HepG2 (cell line): ENCODE measurements around the gene MTOR. TPM values are rescaled to one million over a fixed set of nuclear protein-coding genes. Genes with fewer than 3 reads are reported as not detected.

Experiments used
- ATAC-seq: fragments of 200-7000 bp; cut with Tn5 transposase; 3 replicates; pipeline ENCODE4 v1.9.1; 2020; ENCODE audit warnings: mild to moderate bottlenecking, moderate library complexity
- BruUV-seq: library from RNA; stranded (reverse); fragments of 400-500 nt; replicated peaks from 2 replicates; lab custom pipeline; 2021; lab: Mats Ljungman, UMichigan
- CTCF ChIA-PET: fragments of 300-600 bp; formaldehyde crosslinking; extraction: SDS; loops from one replicate; lab custom pipeline; 2021; ENCODE audit warnings: low total read pairs, inconsistent platforms, low intra/inter-chr PET ratio; lab: Yijun Ruan, JAX
- POLR2A ChIA-PET: fragments of 350-600 bp; sonication (Branson Sonifier 250); formaldehyde crosslinking; loops from one replicate; lab custom pipeline; 2020; ENCODE audit warnings: antibody characterized with exemption, inconsistent platforms; lab: Yijun Ruan, JAX
- DNase-seq: peaks from one replicate; pipeline ENCODE4 v3.0.0-alpha.2; 2015; ENCODE audit warnings: low spot score
- FAIRE-seq: peaks from 3 replicates; lab custom pipeline; 2011; peaks lifted over from hg19 to GRCh38; lab: Jason Lieb, UNC
- H2AFZ ChIP-seq: one replicate; pipeline ENCODE4 v1.6.1; 2011; ENCODE audit warnings: low read length, inconsistent platforms
- H3K27ac ChIP-seq: fragments of 300-600 bp; 3 replicates; pipeline ENCODE4 v1.8.0; 2011; ENCODE audit warnings: mixed run types, mild to moderate bottlenecking, mixed read lengths, low read length, inconsistent platforms; ENCODE audit not compliant: insufficient read depth; ENCODE audit errors: extremely low read length
- H3K27me3 ChIP-seq, 2 experiments: fragments of 200-600 bp in 1 of 2; 2 replicates in 1 of 2; 3 replicates in 1 of 2; pipeline versions ENCODE4 v1.6.0 to v1.8.0; 2011; ENCODE audit warnings: low read length in 2 of 2, mild to moderate bottlenecking in 2 of 2, moderate library complexity in 2 of 2, inconsistent platforms in 1 of 2; ENCODE audit not compliant: insufficient read depth in 2 of 2, control insufficient read depth in 1 of 2
- H3K36me3 ChIP-seq, 2 experiments: fragments of 200-600 bp in 1 of 2; replicated peaks in 1 of 2; 2 replicates in 1 of 2; 3 replicates in 1 of 2; pipeline versions ENCODE4 v1.5.1 to v1.8.0; 2011; ENCODE audit warnings: low read length in 2 of 2, inconsistent platforms in 1 of 2; ENCODE audit not compliant: insufficient read depth in 2 of 2, control insufficient read depth in 1 of 2
- H3K4me1 ChIP-seq: 2 replicates; pipeline ENCODE4 v1.5.1; 2012; ENCODE audit warnings: low read length, inconsistent platforms; ENCODE audit not compliant: insufficient read depth
- H3K4me2 ChIP-seq: 2 replicates; pipeline ENCODE4 v1.6.0; 2011; ENCODE audit warnings: low read depth, low read length, inconsistent platforms
- H3K4me3 ChIP-seq, 3 experiments: fragments of 200-600 bp in 1 of 3; sonication (generic), shearing (Covaris generic) in 1 of 3; replicated peaks in 1 of 3; 2 replicates each; pipeline ENCODE4 v1.5.1; 2011 to 2016; ENCODE audit warnings: low read length in 3 of 3, inconsistent platforms in 2 of 3, low read depth in 2 of 3, mild to moderate bottlenecking in 2 of 3, control low read depth in 1 of 3, mixed read lengths in 1 of 3; ENCODE audit not compliant: insufficient read depth in 1 of 3
- H3K79me2 ChIP-seq: one replicate; pipeline ENCODE4 v1.6.1; 2011; ENCODE audit warnings: low read length, inconsistent platforms; ENCODE audit not compliant: insufficient read depth
- H3K9ac ChIP-seq: 2 replicates; pipeline ENCODE4 v1.6.0; 2011; ENCODE audit warnings: mild to moderate bottlenecking, low read depth, low read length, inconsistent platforms; ENCODE audit not compliant: insufficient read depth
- H3K9me3 ChIP-seq: 2 replicates; pipeline ENCODE4 v1.5.1; 2012; ENCODE audit warnings: mild to moderate bottlenecking, low read length
- H4K20me1 ChIP-seq: 2 replicates; pipeline ENCODE4 v1.6.0; 2011; ENCODE audit warnings: inconsistent platforms, mild to moderate bottlenecking, low read length, moderate library complexity; ENCODE audit not compliant: insufficient read depth
- AHR ChIP-seq: IDR thresholded peaks from 2 replicates; pipeline ENCODE4 v1.6.1; 2018; ENCODE audit warnings: missing genetic modification reagents, missing compliant biosample characterization
- EP300 ChIP-seq, 3 experiments: sonication (generic) in 1 of 3; formaldehyde crosslinking in 1 of 3; IDR thresholded peaks; 2 replicates each; pipeline versions ENCODE4 v1.5.1 to v1.6.1; 2011 to 2020; ENCODE audit warnings: low read depth in 2 of 3, low read length in 2 of 3, borderline replicate concordance in 1 of 3, improper control_type of control experiment in 1 of 3, mild to moderate bottlenecking in 1 of 3, missing genetic modification reagents in 1 of 3, moderate library complexity in 1 of 3
- ONECUT2 ChIP-seq: sonication (generic); formaldehyde crosslinking; IDR thresholded peaks from 2 replicates; pipeline ENCODE4 v1.4.0; 2020; ENCODE audit warnings: missing genetic modification reagents
- RBFOX2 ChIP-seq: fragments of 200-400 bp; formaldehyde crosslinking; IDR thresholded peaks from 2 replicates; pipeline ENCODE4 v1.6.1; 2017; ENCODE audit warnings: low read depth, mild to moderate bottlenecking, low read length
- RFXAP ChIP-seq: sonication (generic); formaldehyde crosslinking; IDR thresholded peaks from 2 replicates; pipeline ENCODE4 v1.4.0; 2020; ENCODE audit warnings: missing genetic modification reagents, borderline replicate concordance
- SMAD3 ChIP-seq: sonication (generic); formaldehyde crosslinking; IDR thresholded peaks from 2 replicates; pipeline ENCODE4 v1.4.0; 2020; ENCODE audit warnings: missing genetic modification reagents
- SP5 ChIP-seq: IDR thresholded peaks from 2 replicates; pipeline ENCODE4 v1.6.1; 2016; ENCODE audit warnings: low read depth, borderline replicate concordance
- TCF7 ChIP-seq: sonication (generic); IDR thresholded peaks from 2 replicates; pipeline ENCODE4 v1.6.1; 2016; ENCODE audit warnings: antibody characterized with exemption, low read depth
- THAP9 ChIP-seq: sonication (generic); formaldehyde crosslinking; IDR thresholded peaks from 2 replicates; pipeline ENCODE4; 2020; ENCODE audit warnings: missing genetic modification reagents, mild to moderate bottlenecking, borderline replicate concordance
- ZC3H13 ChIP-seq: sonication (generic); formaldehyde crosslinking; IDR thresholded peaks from 2 replicates; pipeline ENCODE4 v1.8.1; 2023; ENCODE audit warnings: mild to moderate bottlenecking, missing genetic modification reagents, moderate library complexity
- ZHX1 ChIP-seq: sonication (generic); formaldehyde crosslinking; IDR thresholded peaks from 2 replicates; pipeline ENCODE4 v1.8.1; 2022; ENCODE audit warnings: low read depth, mild to moderate bottlenecking, missing genetic modification reagents
- ZIK1 ChIP-seq: sonication (generic); formaldehyde crosslinking; IDR thresholded peaks from 2 replicates; pipeline ENCODE4 v1.5.0; 2020; ENCODE audit warnings: mild to moderate bottlenecking, low read depth, missing genetic modification reagents, borderline replicate concordance
- ZNF143 ChIP-seq: sonication (generic); formaldehyde crosslinking; IDR thresholded peaks from 2 replicates; pipeline ENCODE4 v1.4.0; 2020; ENCODE audit warnings: missing genetic modification reagents
- ZNF207 ChIP-seq: fragments of 450-650 bp; IDR thresholded peaks from 2 replicates; pipeline ENCODE4 v1.6.1; 2016; ENCODE audit warnings: antibody characterized with exemption, borderline replicate concordance
- ZNF7 ChIP-seq: IDR thresholded peaks from 2 replicates; pipeline ENCODE4 v1.6.1; 2016; ENCODE audit warnings: missing biosample characterization, missing genetic modification reagents
- WGBS: methylation state at CpG from one replicate; pipeline ENCODE4 v1.1.6; 2017; ENCODE audit warnings: low lambda C conversion rate; 5-methylcytosine and 5-hydroxymethylcytosine counted together
- in situ Hi-C: cut with HindIII; loops from 2 replicates; pipeline ENCODE4 v1.10.0; 2017; ENCODE audit warnings: low pct_unique_long_range_greater_than_20kb; ENCODE audit not compliant: extremely low pct_ligation_motif_present
- intact Hi-C: fragments of 100-400 bp; cut with micrococcal nuclease; formaldehyde crosslinking; loops from one replicate; pipeline ENCODE4 v1.10.0; 2022; ENCODE audit not compliant: unreplicated experiment
- polyA plus RNA-seq, 8 experiments: library from polyadenylated mRNA; depleted of rRNA in 3 of 8; stranded (reverse) in 7 of 8; unstranded in 1 of 8; fragments of >200 nt; fragmentation: Illumina TruSeq in 4 of 8; extraction: Trizol in 4 of 8; gene quantifications; 2 replicates each; pipeline versions ENCODE4 v1.2.1 to v1.2.3, GENCODE V29; 2011 to 2016; ENCODE audit warnings: low read depth in 4 of 8, missing spikeins in 1 of 8, mixed read lengths in 1 of 8; ENCODE audit not compliant: insufficient read depth in 1 of 8
- total RNA-seq, 5 experiments: library from RNA; depleted of rRNA; stranded (reverse); fragments of >200 nt; fragmentation: Illumina TruSeq; extraction: Trizol; gene quantifications; 2 replicates each; pipeline ENCODE4 v1.2.3, GENCODE V29; 2016; ENCODE audit warnings: low read depth in 1 of 5
- TF ChIP-seq, protein P1 (sequence below): sonication (generic); formaldehyde crosslinking; IDR thresholded peaks from 2 replicates; pipeline ENCODE4 v1.8.0; 2022; ENCODE audit warnings: mild to moderate bottlenecking, missing genetic modification reagents, borderline replicate concordance
- TF ChIP-seq, protein P2 (sequence below): sonication (generic); formaldehyde crosslinking; IDR thresholded peaks from 2 replicates; pipeline ENCODE4 v1.8.0; 2022; ENCODE audit warnings: missing genetic modification reagents, low read depth, mild to moderate bottlenecking, borderline replicate concordance

Gene MTOR
- total and polyA plus RNA-seq, 2 of the 13 experiments (the other 11 are each of a cell fraction or from before 2014, with no cell fraction given), result 24.6 to 34.6 TPM

GRCh38 chr1:11080931-11081330 is 181.4 kb downstream of the MTOR start (continued):
- TF ChIP-seq, protein P1, sequence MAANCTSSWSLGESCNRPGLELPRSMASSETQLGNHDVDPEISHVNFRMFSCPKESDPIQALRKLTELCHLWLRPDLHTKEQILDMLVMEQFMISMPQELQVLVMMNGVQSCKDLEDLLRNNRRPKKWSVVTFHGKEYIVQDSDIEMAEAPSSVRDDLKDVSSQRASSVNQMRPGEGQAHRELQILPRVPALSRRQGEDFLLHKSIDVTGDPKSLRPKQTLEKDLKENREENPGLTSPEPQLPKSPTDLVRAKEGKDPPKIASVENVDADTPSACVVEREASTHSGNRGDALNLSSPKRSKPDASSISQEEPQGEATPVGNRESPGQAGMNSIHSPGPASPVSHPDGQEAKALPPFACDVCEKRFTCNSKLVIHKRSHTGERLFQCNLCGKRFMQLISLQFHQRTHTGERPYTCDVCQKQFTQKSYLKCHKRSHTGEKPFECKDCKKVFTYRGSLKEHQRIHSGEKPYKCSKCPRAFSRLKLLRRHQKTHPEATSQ, result no peak
- TF ChIP-seq EP300 (IDR thresholded peaks at IDR 0.05; ENCODE audit: low read depth in 2 of 2, low read length in 2 of 2), result no peak
- TF ChIP-seq EP300 (CRISPR knock-in tag; IDR thresholded peaks at IDR 0.05; ENCODE audit: borderline replicate concordance), result no peak

DNA sequence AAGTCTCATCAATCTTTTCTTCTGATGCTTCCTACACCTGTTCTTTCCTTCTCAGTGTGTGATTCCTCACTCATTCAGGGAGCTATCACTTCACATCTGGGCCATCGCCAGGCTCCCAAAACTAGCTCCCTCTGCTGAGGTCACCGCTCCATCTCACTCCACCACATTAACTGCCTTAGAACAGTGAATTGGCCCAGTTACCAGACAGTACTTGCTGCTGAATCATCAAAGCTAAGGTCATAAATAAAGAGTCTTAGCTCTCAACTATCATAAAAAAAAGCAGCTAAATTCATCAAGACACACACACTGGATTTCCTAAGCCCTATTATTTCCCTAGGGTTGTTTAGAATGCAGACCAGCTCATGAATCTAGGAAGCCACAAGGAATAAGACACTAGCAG is 183.7 kb downstream of the MTOR start:
- no peak for FAIRE-seq
- Histone ChIP-seq H3K79me2 (no peaks in the 10 kb centered on the region), H3K27ac (no peak overlapping the region), H3K4me2 (no peak overlapping the region), H4K20me1 (no peaks in the 10 kb centered on the region), H3K9ac (no peak overlapping the region), H3K36me3 (peaks cover 31 to 80% of the 10 kb centered on the region in 2 experiments; a peak in 4 of 5 replicates), H3K27me3 (no peaks in the 10 kb centered on the region), H3K4me1 (no peaks in the 10 kb centered on the region), H3K4me3 (no peak overlapping the region), H2AFZ (no peak overlapping the region), H3K9me3 (no peaks in the 10 kb centered on the region)
- POLR2A ChIA-PET, result no interaction called here
- DNase-seq, result no peak
- in situ Hi-C loops (no loop called here), intact Hi-C loops (no loop called here)
- TF ChIP-seq RFXAP (CRISPR knock-in tag) (no peak), SMAD3 (CRISPR knock-in tag) (no peak), SP5 (CRISPR knock-in tag) (no peak), RBFOX2 (no peak), ZNF7 (CRISPR knock-in tag) (no peak), ZC3H13 (CRISPR knock-in tag) (no peak), THAP9 (CRISPR knock-in tag) (no peak), ONECUT2 (CRISPR knock-in tag) (no peak), ZNF207 (no peak), ZNF143 (CRISPR knock-in tag) (no peak), ZHX1 (no peak), TCF7 (no peak), AHR (CRISPR knock-in tag) (no peak), ZIK1 (no peak)
- TF ChIP-seq, protein P2, sequence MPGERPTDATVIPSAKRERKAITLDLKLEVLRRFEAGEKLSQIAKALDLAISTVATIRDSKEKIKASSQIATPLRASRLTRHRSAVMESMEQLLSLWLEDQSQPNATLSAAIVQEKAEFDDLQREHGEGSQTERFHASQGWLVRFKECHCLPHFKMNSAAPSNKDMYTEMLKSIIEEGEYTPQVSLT (CRISPR knock-in tag), result no peak
- ATAC-seq, result no peak
- 93% methylated on average over 2 of the region's 2 CpGs for WGBS
- no TSS peak for BruUV-seq
- CTCF ChIA-PET, result no interaction called here
